ENCODE measurements around the gene LGR6. TPM values are rescaled to one million over a fixed set of nuclear protein-coding genes. Genes with fewer than 3 reads are reported as not detected.

The LGR6 gene
- total RNA-seq, 1 donor from 2014 or later: 1.8 TPM

GRCh38 chr1:202286622-202287097 lies 93.1 kb downstream of the LGR6 start:
- H3K9me3 Mint-ChIP-seq (ENCODE audit: low read depth): no peaks in the 10 kb centered on the region
- peak overlapping the region; percentile 82 for H3K27ac Mint-ChIP-seq (ENCODE audit: unreplicated experiment)
- H3K36me3 Mint-ChIP-seq (ENCODE audit: low read depth): no peaks in the 10 kb centered on the region
- peak; percentile 58 for TF ChIP-seq CTCF (IDR thresholded peaks at IDR 0.05)
- no peaks in the 10 kb centered on the region for H3K27me3 Mint-ChIP-seq (ENCODE audit: low read depth)
- no peak for DNase-seq (ENCODE audit: low spot score)
- H3K4me3 Mint-ChIP-seq (ENCODE audit: unreplicated experiment): peak overlapping the region; percentile 24
- H3K4me1 Mint-ChIP-seq (ENCODE audit: low read depth): peaks cover 60% of the 10 kb centered on the region

GRCh38 chr1:202287196-202287595 lies 93.6 kb downstream of the LGR6 start:
- Mint-ChIP-seq H3K9me3 (ENCODE audit: low read depth) (peaks cover 1% of the 10 kb centered on the region), H3K4me3 (ENCODE audit: unreplicated experiment) (no peak overlapping the region), H3K4me1 (ENCODE audit: low read depth) (peaks cover 60% of the 10 kb centered on the region), H3K27ac (ENCODE audit: unreplicated experiment) (peak overlapping the region; percentile 20), H3K27me3 (ENCODE audit: low read depth) (no peaks in the 10 kb centered on the region), H3K36me3 (ENCODE audit: low read depth) (no peaks in the 10 kb centered on the region)
- TF ChIP-seq CTCF (IDR thresholded peaks at IDR 0.05): no peak
- DNase-seq (ENCODE audit: low spot score): no peak

GRCh38 chr1:202288177-202288576 lies 94.6 kb downstream of the LGR6 start:
- Mint-ChIP-seq H3K9me3 (ENCODE audit: low read depth) (peaks cover 3% of the 10 kb centered on the region), H3K36me3 (ENCODE audit: low read depth) (no peaks in the 10 kb centered on the region), H3K27me3 (ENCODE audit: low read depth) (no peaks in the 10 kb centered on the region), H3K4me1 (ENCODE audit: low read depth) (peaks cover 59% of the 10 kb centered on the region), H3K4me3 (ENCODE audit: unreplicated experiment) (no peak overlapping the region), H3K27ac (ENCODE audit: unreplicated experiment) (no peak overlapping the region)
- no peak for TF ChIP-seq CTCF (IDR thresholded peaks at IDR 0.05)
- DNase-seq (ENCODE audit: low spot score): no peak

GRCh38 chr1:202289009-202289408 lies 95.4 kb downstream of the LGR6 start:
- no peaks in the 10 kb centered on the region for H3K36me3 Mint-ChIP-seq (ENCODE audit: low read depth)
- H3K4me1 Mint-ChIP-seq (ENCODE audit: low read depth): peaks cover 59% of the 10 kb centered on the region
- TF ChIP-seq CTCF (IDR thresholded peaks at IDR 0.05): no peak
- no peak for DNase-seq (ENCODE audit: low spot score)
- H3K27ac Mint-ChIP-seq (ENCODE audit: unreplicated experiment): no peak overlapping the region
- H3K4me3 Mint-ChIP-seq (ENCODE audit: unreplicated experiment): no peak overlapping the region
- peaks cover 3% of the 10 kb centered on the region for H3K9me3 Mint-ChIP-seq (ENCODE audit: low read depth)
- no peaks in the 10 kb centered on the region for H3K27me3 Mint-ChIP-seq (ENCODE audit: low read depth)

- Mint-ChIP-seq H3K4me3 (ENCODE audit: unreplicated experiment) (no peak overlapping the region), H3K4me1 (ENCODE audit: low read depth) (peaks cover 47% of the 10 kb centered on the region), H3K27me3 (ENCODE audit: low read depth) (no peaks in the 10 kb centered on the region), H3K9me3 (ENCODE audit: low read depth) (peaks cover 3% of the 10 kb centered on the region), H3K36me3 (ENCODE audit: low read depth) (peaks cover 2% of the 10 kb centered on the region), H3K27ac (ENCODE audit: unreplicated experiment) (no peak overlapping the region)
- DNase-seq (ENCODE audit: low spot score): no peak
- no peak for TF ChIP-seq CTCF (IDR thresholded peaks at IDR 0.05)
These were observed 97.4 kb downstream of the LGR6 start for GRCh38 chr1:202291001-202291400.
